ENCODE results near the gene AHCYL1. TPM values are rescaled to one million over a fixed set of nuclear protein-coding genes. Genes with fewer than 3 reads are reported as not detected.

Gene AHCYL1
- total and polyA plus RNA-seq, 10 of the 15 experiments (the other 5 are each of a cell fraction or from before 2014, with no cell fraction given), result 24.7 to 73.6 (median 46.8) TPM

GRCh38 chr1:109996476-109996875, 11.9 kb downstream of the AHCYL1 start:
- Histone ChIP-seq H3K9ac (ENCODE audit: control insufficient read depth, insufficient read depth, low read length) (no peak overlapping the region), H3K4me1 (ENCODE audit: control insufficient read depth, insufficient read depth, low read length) (no peaks in the 10 kb centered on the region), H4K20me1 (ENCODE audit: control insufficient read depth, insufficient read depth) (no peaks in the 10 kb centered on the region), H3K79me2 (ENCODE audit: control insufficient read depth, insufficient read depth, low read length) (peaks cover 3% of the 10 kb centered on the region), H2AFZ (ENCODE audit: control insufficient read depth, low read depth, low read length) (no peak overlapping the region), H3K4me3 (no peak overlapping the region), H3K27me3 (replicated peaks in 1 of 2; ENCODE audit: control insufficient read depth in 2 of 2, insufficient read depth in 2 of 2, low read length in 1 of 2) (no peaks in the 10 kb centered on the region), H3K27ac (ENCODE audit: control insufficient read depth, insufficient read depth) (no peak overlapping the region), H3K36me3 (ENCODE audit: control insufficient read depth in 2 of 2, insufficient read depth in 2 of 2, low read length in 1 of 2) (peaks cover 0 to 3% of the 10 kb centered on the region in 2 experiments; a peak in 1 of 4 replicates), H3K4me2 (ENCODE audit: control insufficient read depth, insufficient read depth) (no peak overlapping the region), H3K9me3 (replicated peaks; ENCODE audit: control insufficient read depth, insufficient read depth, low read length) (no peaks in the 10 kb centered on the region)
- ChIA-PET POLR2A (no interaction called here), SMC1A (ENCODE audit: uncharacterized antibody, unreplicated experiment) (interaction anchor here (2.9 to 4.4 kb wide), 2 partner anchors 12 to 15 kb away, joined by 9 to 24 read pairs; partner anchors contain the start of gene AHCYL1), CTCF (interaction anchor here (0.6 to 4.8 kb wide), 2 partner anchors 11 to 1077 kb away, joined by 3 to 42 read pairs; partner anchors contain the start of gene AHCYL1), RAD21 (ENCODE audit: unreplicated experiment) (interaction anchor here (1.0 to 1.9 kb wide), 2 partner anchors 12 to 356 kb away, joined by 4 read pairs; partner anchors contain the start of gene AHCYL1)
- ATAC-seq, result no peak
- WGBS (ENCODE audit: insufficient coverage, insufficient replicate concordance, low lambda C conversion rate, missing lambda C conversion rate), result 93% methylated on average over 5 of the region's 5 CpGs
- TF ChIP-seq BACH1 (IDR thresholded peaks at IDR 0.05; ENCODE audit: borderline replicate concordance) (no peak), STAT1 (conservative IDR thresholded peaks at IDR 0.05) (no peak), PAX8 (IDR thresholded peaks at IDR 0.05) (no peak), IKZF2 (IDR thresholded peaks at IDR 0.05) (no peak), NFXL1 (IDR thresholded peaks at IDR 0.05; ENCODE audit: borderline replicate concordance) (no peak), NFIC (IDR thresholded peaks at IDR 0.05; ENCODE audit: low read depth, low read length) (no peak), FOXK2 (IDR thresholded peaks at IDR 0.05) (no peak), CEBPB (IDR thresholded peaks at IDR 0.05; ENCODE audit: borderline replicate concordance in 1 of 2, low read depth in 2 of 2, low read length in 2 of 2) (no peak), CHD4 (IDR thresholded peaks at IDR 0.05) (no peak), SUZ12 (IDR thresholded peaks at IDR 0.05; ENCODE audit: unreplicated experiment) (no peak), RUNX3 (IDR thresholded peaks at IDR 0.05; ENCODE audit: low read length) (no peak), SIX5 (IDR thresholded peaks at IDR 0.05; ENCODE audit: low read depth, low read length, severe bottlenecking) (no peak), ZNF592 (IDR thresholded peaks at IDR 0.05) (no peak), HDAC6 (IDR thresholded peaks at IDR 0.05; ENCODE audit: unreplicated experiment) (no peak), POLR2AphosphoS2 (IDR thresholded peaks at IDR 0.05; ENCODE audit: low read depth, low read length) (no peak), HDAC2 (IDR thresholded peaks at IDR 0.05) (no peak)
- intact Hi-C loops (cut with micrococcal nuclease; ENCODE audit: unreplicated experiment), result no loop called here
- no peak for DNase-seq (ENCODE audit: low read depth, low spot score)
- no peak for FAIRE-seq
- in situ Hi-C loops (cut with MboI), result no loop called here
- no TSS peak for BruUV-seq (replicated peaks)

All from GM12878 (cell line).